NT2/D1 (cell line): Measurements from ENCODE around the gene FAM20C.

ENCODE experiments used
- SUZ12 ChIP-seq: IDR thresholded peaks from 2 replicates; pipeline ENCODE4 v1.6.1; 2011; ENCODE audit not compliant: insufficient read length, insufficient read depth; ENCODE audit errors: extremely low read depth
- YY1 ChIP-seq: IDR thresholded peaks from 2 replicates; pipeline ENCODE4 v1.6.1; 2011; ENCODE audit not compliant: insufficient read length, insufficient read depth
- ZNF274 ChIP-seq: IDR thresholded peaks from 2 replicates; pipeline ENCODE4 v1.6.1; 2011; ENCODE audit warnings: mild to moderate bottlenecking, low read depth, low read length

DNA sequence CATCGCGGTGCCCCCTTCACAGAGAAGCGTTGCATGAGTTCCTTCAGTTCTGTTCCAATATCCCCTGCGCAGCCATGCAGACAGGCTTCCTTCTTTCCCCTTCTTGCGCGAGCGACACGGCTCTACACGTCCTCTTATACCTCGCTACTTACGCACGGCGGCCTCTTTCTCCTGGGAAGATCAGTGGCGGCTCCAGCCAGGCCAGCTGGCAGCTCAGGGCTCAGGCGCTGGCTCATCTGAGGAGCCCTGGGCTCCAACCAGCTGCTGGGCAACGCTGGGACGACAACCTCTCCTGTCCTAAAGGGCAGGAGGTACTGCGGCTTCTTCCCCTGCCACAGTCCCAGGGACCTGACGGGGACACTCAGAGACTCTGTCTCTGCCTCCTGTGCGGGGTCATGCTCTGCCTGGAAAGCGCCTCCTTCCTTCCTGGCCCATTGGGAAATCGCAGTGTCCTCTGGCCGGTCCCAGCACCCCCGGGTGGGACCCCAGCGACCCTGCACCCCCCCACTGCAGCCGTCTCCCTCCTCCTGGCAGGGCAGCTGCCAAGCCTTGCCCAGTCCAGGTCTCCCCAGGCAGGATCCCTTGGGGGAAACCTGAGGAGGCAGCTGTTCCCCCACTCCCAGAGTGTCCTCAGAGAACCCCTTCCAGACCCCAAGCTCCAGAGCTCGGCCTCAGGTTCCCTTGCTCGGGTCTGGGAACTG, 5.0 kb upstream of the FAM20C start:
- TF ChIP-seq YY1: no peak
- no peak for TF ChIP-seq SUZ12
- no peak for TF ChIP-seq ZNF274
